GM12878 (cell line): ENCODE measurements around the gene EGFR. TPM values are rescaled to one million over a fixed set of nuclear protein-coding genes. Genes with fewer than 3 reads are reported as not detected.

ENCODE experiments used
- ATAC-seq: fragments of 200-7000 bp; cut with Tn5 transposase; 3 replicates; pipeline ENCODE4 v1.9.1; 2020; ENCODE audit warnings: mild to moderate bottlenecking, moderate library complexity
- BruUV-seq: library from RNA; stranded (reverse); fragments of 400-500 nt; replicated peaks from 2 replicates; lab custom pipeline; 2021; lab: Mats Ljungman, UMichigan
- CTCF ChIA-PET: fragments of 300-600 bp; sonication (Branson Sonifier 250); formaldehyde crosslinking; extraction: SDS; loops from one replicate; lab custom pipeline; 2021; ENCODE audit warnings: inconsistent platforms; lab: Yijun Ruan, JAX
- POLR2A ChIA-PET: fragments of 350-600 bp; formaldehyde crosslinking; extraction: SDS; loops from one replicate; lab custom pipeline; 2021; ENCODE audit warnings: inconsistent platforms; lab: Charles Lee
- RAD21 ChIA-PET: fragments of 300-600 bp; sonication (Branson Sonifier 250); formaldehyde crosslinking; loops from one replicate; lab custom pipeline; 2023; ENCODE audit warnings: antibody characterized with exemption; ENCODE audit not compliant: unreplicated experiment; lab: Charles Lee
- SMC1A ChIA-PET: fragments of 300-600 bp; sonication (Branson Sonifier 250); formaldehyde crosslinking; loops from one replicate; lab custom pipeline; 2023; ENCODE audit not compliant: unreplicated experiment, uncharacterized antibody; lab: Charles Lee
- DNase-seq: peaks from one replicate; pipeline ENCODE4 v3.0.0-alpha.2; 2011; ENCODE audit warnings: low read depth, low spot score
- FAIRE-seq: peaks from 3 replicates; lab custom pipeline; 2011; peaks lifted over from hg19 to GRCh38; lab: Jason Lieb, UNC
- H2AFZ ChIP-seq: 2 replicates; pipeline ENCODE4 v1.6.0; 2011; ENCODE audit warnings: low read depth, low read length, control low read depth; ENCODE audit not compliant: control insufficient read depth
- H3K27ac ChIP-seq: 2 replicates; pipeline ENCODE4 v1.5.1; 2011; ENCODE audit warnings: control low read depth; ENCODE audit not compliant: control insufficient read depth, insufficient read depth
- H3K27me3 ChIP-seq, 2 experiments: replicated peaks in 1 of 2; 2 replicates each; pipeline versions ENCODE4 v1.6.0 to v1.6.1; 2011; ENCODE audit warnings: low read length in 1 of 2; ENCODE audit not compliant: control insufficient read depth in 2 of 2, insufficient read depth in 2 of 2
- H3K36me3 ChIP-seq, 2 experiments: 2 replicates each; pipeline ENCODE4 v1.5.1; 2011; ENCODE audit warnings: low read length in 1 of 2; ENCODE audit not compliant: control insufficient read depth in 2 of 2, insufficient read depth in 2 of 2
- H3K4me1 ChIP-seq: 2 replicates; pipeline ENCODE4 v1.6.1; 2011; ENCODE audit warnings: mild to moderate bottlenecking, low read length, moderate library complexity, mixed read lengths; ENCODE audit not compliant: control insufficient read depth, insufficient read depth
- H3K4me2 ChIP-seq: 2 replicates; pipeline ENCODE4 v1.6.0; 2011; ENCODE audit warnings: control low read depth; ENCODE audit not compliant: control insufficient read depth, insufficient read depth
- H3K4me3 ChIP-seq: fragments of 200-600 bp; sonication (generic); 2 replicates; pipeline ENCODE4 v1.5.1; 2016
- H3K79me2 ChIP-seq: 2 replicates; pipeline ENCODE4 v1.6.0; 2011; ENCODE audit warnings: low read length; ENCODE audit not compliant: control insufficient read depth, insufficient read depth
- H3K9ac ChIP-seq: 2 replicates; pipeline ENCODE4 v1.8.0; 2011; ENCODE audit warnings: low read length, control low read depth, mixed read lengths; ENCODE audit not compliant: control insufficient read depth, insufficient read depth
- H3K9me3 ChIP-seq: replicated peaks from 3 replicates; pipeline ENCODE4 v1.5.1; 2011; ENCODE audit warnings: mild to moderate bottlenecking, low read length; ENCODE audit not compliant: control insufficient read depth, insufficient read depth
- H4K20me1 ChIP-seq: 2 replicates; pipeline ENCODE4 v1.6.0; 2011; ENCODE audit not compliant: control insufficient read depth, insufficient read depth
- BCL3 ChIP-seq: IDR thresholded peaks from 2 replicates; pipeline ENCODE4 v1.6.1; 2011; ENCODE audit warnings: borderline replicate concordance, low read depth, mild to moderate bottlenecking, moderate library complexity, low read length; ENCODE audit not compliant: insufficient read depth, poor library complexity, severe bottlenecking
- E2F8 ChIP-seq: fragments of 450-650 bp; IDR thresholded peaks from 2 replicates; pipeline ENCODE4 v1.6.1; 2018; ENCODE audit warnings: mild to moderate bottlenecking, low read depth, moderate library complexity; ENCODE audit not compliant: partially characterized antibody
- EP300 ChIP-seq, 2 experiments: fragments of 150-350 bp in 1 of 2; IDR thresholded peaks; 2 replicates each; pipeline ENCODE4 v1.6.1; 2011 to 2012; ENCODE audit warnings: low read depth in 2 of 2, low read length in 2 of 2, borderline replicate concordance in 1 of 2, improper control_type of control experiment in 1 of 2, inconsistent platforms in 1 of 2; ENCODE audit not compliant: control insufficient read depth in 1 of 2
- LARP7 ChIP-seq: fragments of 450-650 bp; IDR thresholded peaks from 2 replicates; pipeline ENCODE4 v1.6.1; 2017; ENCODE audit warnings: mild to moderate bottlenecking
- MYB ChIP-seq: fragments of 150-350 bp; IDR thresholded peaks from 2 replicates; pipeline ENCODE4 v1.6.1; 2014; ENCODE audit warnings: mild to moderate bottlenecking, low read depth, low read length, borderline replicate concordance
- PAX5 ChIP-seq: IDR thresholded peaks from 2 replicates; pipeline ENCODE4 v1.6.1; 2011; ENCODE audit warnings: low read depth, low read length, borderline replicate concordance
- TARDBP ChIP-seq: IDR thresholded peaks from 2 replicates; pipeline ENCODE4 v1.6.1; 2016; ENCODE audit warnings: borderline replicate concordance
- ZBTB4 ChIP-seq: fragments of 450-650 bp; formaldehyde crosslinking; IDR thresholded peaks from 2 replicates; pipeline ENCODE4 v1.4.0; 2022; ENCODE audit warnings: mild to moderate bottlenecking, moderate library complexity
- WGBS: methylation state at CpG from one replicate; pipeline ENCODE4 v1.1.6; 2016; ENCODE audit warnings: low lambda C conversion rate; ENCODE audit not compliant: insufficient replicate concordance, insufficient coverage; ENCODE audit errors: missing lambda C conversion rate; 5-methylcytosine and 5-hydroxymethylcytosine counted together
- in situ Hi-C: fragments of 300-500 bp; cut with MboI; formaldehyde crosslinking; loops from 9 replicates; pipeline ENCODE4 v1.14.3; 2018; ENCODE audit warnings: mixed read lengths
- intact Hi-C: fragments of 100-400 bp; cut with micrococcal nuclease; formaldehyde crosslinking; loops from one replicate; pipeline ENCODE4 v1.14.2; 2022; ENCODE audit not compliant: unreplicated experiment
- polyA plus RNA-seq, 11 experiments: library from polyadenylated mRNA; depleted of rRNA in 4 of 11; unstranded in 6 of 11; stranded (reverse) in 5 of 11; fragments of >200 nt; fragmentation: Nextera tagmentation in 4 of 11; fragmentation: Illumina TruSeq in 1 of 11; extraction: Ambion mirVana in 4 of 11; extraction: Trizol in 1 of 11; gene quantifications; 1 replicate in 1 of 11; 2 replicates in 10 of 11; pipeline versions ENCODE4 v1.2.1 to v1.2.3, GENCODE V29; 2011 to 2016; ENCODE audit warnings: inconsistent platforms in 2 of 11, missing spikeins in 2 of 11, low read depth in 1 of 11
- total RNA-seq, 4 experiments: library from RNA; depleted of rRNA in 3 of 4; stranded (reverse); fragments of >200 nt in 3 of 4; fragmentation: Illumina TruSeq in 1 of 4; extraction: Trizol in 1 of 4; gene quantifications; 2 replicates each; pipeline versions ENCODE4 v1.2.1 to v1.2.3, GENCODE V29; 2013 to 2021

EGFR gene
- total and polyA plus RNA-seq, 10 of the 15 experiments (the other 5 are each of a cell fraction or from before 2014, with no cell fraction given), result 0.01 to 0.31 TPM; not detected in 8

- TF ChIP-seq E2F8, result no peak
- TF ChIP-seq BCL3, result no peak
Measured at GRCh38 chr7:55245271-55245723, 226.5 kb downstream of the EGFR start (continued).

GRCh38 chr7:55246171-55246570 is 227.4 kb downstream of the EGFR start:
- 34% methylated on average over 5 of the region's 5 CpGs for WGBS
- in situ Hi-C loops, result no loop called here
- POLR2A ChIA-PET, result no interaction called here
- H3K79me2 ChIP-seq, result no peaks in the 10 kb centered on the region
- no peak overlapping the region for H2AFZ ChIP-seq
- no peak for FAIRE-seq
- no peak overlapping the region for H3K9ac ChIP-seq
- ATAC-seq, result no peak
- intact Hi-C loops, result no loop called here
- no peak overlapping the region for H3K4me2 ChIP-seq
- H3K4me3 ChIP-seq, result no peak overlapping the region
- BruUV-seq, result no TSS peak
- H3K27ac ChIP-seq, result no peak overlapping the region
- peaks cover 0 to 3% of the 10 kb centered on the region in 2 experiments; a peak in 1 of 4 replicates for H3K27me3 ChIP-seq
- RAD21 ChIA-PET, result interaction anchor here (1.0 to 1.5 kb wide), 2 partner anchors 8 to 458 kb away, joined by 4 to 5 read pairs; no protein-coding TSS in a partner anchor
- H3K9me3 ChIP-seq, result no peaks in the 10 kb centered on the region
- H3K36me3 ChIP-seq, result no peaks in the 10 kb centered on the region
- H4K20me1 ChIP-seq, result no peaks in the 10 kb centered on the region
- SMC1A ChIA-PET, result interaction anchor here (1.3 kb wide), 1 partner anchor 113 kb away, joined by 3 read pairs; no protein-coding TSS in a partner anchor
- no peak for DNase-seq
- TF ChIP-seq ZBTB4 (CRISPR knock-in tag) (no peak), EP300 (IDR thresholded peaks at IDR 0.05; ENCODE audit: borderline replicate concordance in 1 of 2, control insufficient read depth in 1 of 2, low read depth in 2 of 2, low read length in 2 of 2) (no peak), PAX5 (no peak), TARDBP (no peak), LARP7 (no peak), MYB (no peak)
- no peaks in the 10 kb centered on the region for H3K4me1 ChIP-seq
- CTCF ChIA-PET, result interaction anchor here (0.6 to 3.1 kb wide), 2 partner anchors 9 to 169 kb away, joined by 3 to 13 read pairs; no protein-coding TSS in a partner anchor
